ENCODE results near the gene HOOK2. TPM values are rescaled to one million over a fixed set of nuclear protein-coding genes. Genes with fewer than 3 reads are reported as not detected.
"Not testable (repeated sequence)": the region's sequence is repeated elsewhere in the genome, so short reads cannot be mapped to it uniquely, and the experiment has no call there.

HOOK2 gene
- total RNA-seq, 2 experiments from 2014 or later: 20.4 to 20.9 TPM

DNA sequence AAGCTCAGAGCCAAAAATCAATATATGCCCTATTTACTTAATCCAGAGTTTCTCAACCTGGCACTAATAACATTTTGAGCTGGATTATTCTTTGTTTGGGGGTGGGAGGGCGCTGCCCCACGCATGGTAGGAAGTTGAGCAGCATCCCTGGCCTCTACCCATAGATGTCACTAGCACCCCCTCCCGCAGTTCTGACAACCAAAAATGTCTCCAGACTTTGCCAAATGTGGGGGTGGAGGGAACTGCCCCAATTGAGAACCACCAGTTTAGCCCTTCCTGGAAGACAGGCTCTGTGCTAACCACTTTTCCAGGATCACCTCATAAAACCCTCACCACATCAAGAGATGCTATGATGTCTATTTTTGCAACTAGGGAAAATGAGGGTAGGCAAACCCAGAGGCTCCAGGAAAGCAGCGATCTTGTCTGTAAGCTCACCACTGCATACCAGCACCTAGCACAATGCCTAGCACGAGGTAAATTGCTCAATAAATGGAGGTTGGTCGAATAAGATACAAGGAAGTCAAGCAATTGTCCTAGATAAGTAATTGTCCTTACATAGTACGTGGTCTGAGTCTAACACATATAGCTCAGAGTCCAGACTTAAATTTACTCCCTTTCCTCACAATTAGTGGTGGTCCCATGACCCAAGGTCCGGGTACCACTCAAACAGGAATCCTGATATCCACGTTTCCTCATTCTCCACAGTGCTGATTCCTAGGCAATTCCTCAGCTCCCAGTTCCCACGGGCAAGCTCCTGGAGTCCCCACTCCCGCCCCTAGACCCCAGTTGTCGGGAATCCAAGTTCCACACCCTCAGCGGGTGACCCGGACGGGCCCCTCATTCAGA is 41.8 kb downstream of the HOOK2 start:
- H3K27me3 Mint-ChIP-seq: no peaks in the 10 kb centered on the region
- peak overlapping the region; percentile 92 for H3K4me3 Mint-ChIP-seq
- intact Hi-C loops (cut with DNase I, micrococcal nuclease): loop anchor here (1.0 to 5.0 kb wide), 12 partner anchors 10 to 746 kb away; partner anchors contain the start of genes TNPO2 (in 2 of the 2), DHPS (in 1 of the 2), FBXW9 (in 1 of the 2) and JUNB (in 1 of the 2)
- ATAC-seq (peak; percentile 13), DNase-seq (peak; percentile 82)
- ChIA-PET POLR2A (interaction anchor here (0.5 to 4.4 kb wide), 11 partner anchors 10 to 212 kb away, joined by 3 to 48 read pairs (median 4); partner anchors contain the start of genes DHPS, JUNB, MAN2B1 and RNASEH2A), CTCF (interaction anchor here (0.7 to 3.9 kb wide), 17 partner anchors 11 to 149 kb away, joined by 3 to 36 read pairs (median 4); partner anchors contain the start of genes FBXW9 and TNPO2)
- peaks cover 43% of the 10 kb centered on the region for H3K36me3 Mint-ChIP-seq (ENCODE audit: low read depth)
- H3K9me3 Mint-ChIP-seq (ENCODE audit: low read depth): no peaks in the 10 kb centered on the region
- peaks cover 43% of the 10 kb centered on the region for H3K4me1 Mint-ChIP-seq
- H3K27ac Mint-ChIP-seq: peak overlapping the region; percentile 95

DNA sequence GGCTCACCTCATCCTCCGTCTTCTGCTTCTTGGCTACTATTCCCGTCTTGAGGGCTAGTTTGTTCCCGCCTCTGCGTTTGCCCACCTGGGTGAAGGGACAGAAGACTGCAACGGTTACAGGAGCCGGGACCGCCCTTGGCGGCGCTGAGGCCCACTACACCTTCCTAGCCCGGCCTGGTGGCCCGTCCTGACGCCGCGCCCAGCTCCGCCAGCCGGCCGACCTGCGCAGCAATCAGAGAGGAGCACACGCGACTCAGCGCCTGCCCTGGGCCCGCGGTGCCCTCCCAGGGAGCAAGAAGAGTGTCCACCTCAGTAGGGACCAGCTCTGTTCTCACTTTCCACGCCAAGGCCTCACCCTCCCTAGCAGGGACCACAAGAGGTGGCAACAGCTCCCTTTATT is 44.0 kb downstream of the HOOK2 start:
- H3K9me3 Mint-ChIP-seq (ENCODE audit: low read depth): no peaks in the 10 kb centered on the region
- H3K4me1 Mint-ChIP-seq: peaks cover 33% of the 10 kb centered on the region
- H3K36me3 Mint-ChIP-seq (ENCODE audit: low read depth): peaks cover 55% of the 10 kb centered on the region
- H3K27me3 Mint-ChIP-seq: no peaks in the 10 kb centered on the region
- H3K4me3 Mint-ChIP-seq: no peak overlapping the region
- DNase-seq: no peak
- no peak overlapping the region for H3K27ac Mint-ChIP-seq
- ChIA-PET POLR2A (interaction anchor here (4.4 kb wide), 1 partner anchor 8 kb away, joined by 48 read pairs; the partner anchor contains the start of gene TNPO2), CTCF (interaction anchor here (0.6 to 3.3 kb wide), 4 partner anchors 8 to 91 kb away, joined by 3 to 16 read pairs (median 4); no protein-coding TSS in a partner anchor)
- intact Hi-C loops (cut with DNase I, micrococcal nuclease): loop anchor here (5.0 kb wide), 2 partner anchors 61 to 744 kb away; partner anchors contain the start of gene JUNB (in 1 of the 2)
- ATAC-seq: no peak

DNA sequence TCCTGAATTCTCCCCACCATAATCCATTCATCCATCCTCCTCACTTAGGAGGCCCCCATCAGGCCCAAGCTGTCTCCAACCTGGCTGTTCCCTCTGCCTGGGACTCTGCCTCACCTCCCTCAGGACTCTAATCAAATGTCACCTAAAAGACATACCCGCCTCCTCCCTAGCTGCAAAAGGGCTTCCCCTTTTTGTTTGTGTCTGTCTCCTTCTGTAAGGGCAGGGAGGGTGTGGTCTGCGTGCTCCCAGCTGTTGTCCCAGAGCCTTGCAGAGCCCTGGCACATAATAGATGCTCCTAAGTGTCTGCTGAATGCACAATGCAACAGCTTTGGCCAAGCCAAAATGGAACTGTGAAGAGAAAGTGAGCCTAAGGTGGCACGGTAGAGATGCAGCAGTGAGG is 45.3 kb downstream of the HOOK2 start:
- no peak for DNase-seq
- intact Hi-C loops (cut with DNase I, micrococcal nuclease): loop anchor here (5.0 kb wide), 2 partner anchors 62 to 743 kb away; partner anchors contain the start of gene JUNB (in 1 of the 2)
- Mint-ChIP-seq H3K27me3 (no peaks in the 10 kb centered on the region), H3K27ac (peak overlapping the region; percentile 34), H3K4me1 (peaks cover 32% of the 10 kb centered on the region), H3K9me3 (ENCODE audit: low read depth) (no peaks in the 10 kb centered on the region), H3K4me3 (no peak overlapping the region), H3K36me3 (ENCODE audit: low read depth) (peaks cover 56% of the 10 kb centered on the region)
- ChIA-PET CTCF (no interaction called here), POLR2A (no interaction called here)
- ATAC-seq: no peak

DNA sequence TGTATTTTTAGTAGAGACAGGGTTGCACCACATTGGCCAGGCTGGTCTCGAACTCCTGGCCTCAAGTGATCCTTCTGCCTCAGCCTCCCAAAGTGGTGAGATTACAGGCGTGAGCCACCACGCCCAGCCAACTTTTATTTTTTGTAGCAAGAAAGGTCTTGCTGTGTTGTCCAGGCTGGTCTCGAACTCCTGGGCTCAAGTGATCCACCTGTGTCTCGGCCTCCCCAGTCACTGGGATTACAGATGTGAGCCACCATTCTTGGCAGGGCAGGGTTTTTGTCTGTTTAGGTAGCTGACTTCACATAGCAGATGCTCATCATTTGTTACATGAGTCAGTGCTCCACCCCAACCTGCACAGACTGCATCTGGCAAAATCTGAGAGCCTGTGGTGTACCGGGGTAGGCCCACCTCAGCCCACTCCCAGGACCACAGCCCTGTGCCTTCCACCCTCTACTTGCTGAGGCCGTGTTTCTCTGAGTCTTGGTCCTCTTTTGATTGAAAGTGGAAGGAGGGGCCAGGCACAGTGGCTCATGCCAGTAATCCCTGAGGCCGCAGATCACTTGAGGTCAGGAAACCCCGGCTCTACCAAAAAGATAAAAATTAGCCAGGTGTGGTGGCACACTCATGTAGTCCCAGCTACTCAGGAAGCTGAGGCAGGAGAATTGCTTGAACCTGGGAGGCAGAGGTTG is 47.5 kb downstream of the HOOK2 start:
- H3K4me1 Mint-ChIP-seq: peaks cover 30% of the 10 kb centered on the region
- intact Hi-C loops (cut with DNase I, micrococcal nuclease): no loop called here
- CTCF ChIA-PET: interaction anchor here (1.2 kb wide), 1 partner anchor 10 kb away, joined by 3 read pairs; no protein-coding TSS in a partner anchor
- POLR2A ChIA-PET: interaction anchor here (0.6 to 0.7 kb wide), 2 partner anchors 43 to 163 kb away, joined by 4 to 6 read pairs; partner anchors contain the start of gene GCDH
- no peak overlapping the region for H3K27ac Mint-ChIP-seq
- H3K36me3 Mint-ChIP-seq (ENCODE audit: low read depth): peaks cover 48% of the 10 kb centered on the region
- no peaks in the 10 kb centered on the region for H3K27me3 Mint-ChIP-seq
- ATAC-seq (no peak), DNase-seq (no peak)
- no peak overlapping the region for H3K4me3 Mint-ChIP-seq
- no peaks in the 10 kb centered on the region for H3K9me3 Mint-ChIP-seq (ENCODE audit: low read depth)

DNA sequence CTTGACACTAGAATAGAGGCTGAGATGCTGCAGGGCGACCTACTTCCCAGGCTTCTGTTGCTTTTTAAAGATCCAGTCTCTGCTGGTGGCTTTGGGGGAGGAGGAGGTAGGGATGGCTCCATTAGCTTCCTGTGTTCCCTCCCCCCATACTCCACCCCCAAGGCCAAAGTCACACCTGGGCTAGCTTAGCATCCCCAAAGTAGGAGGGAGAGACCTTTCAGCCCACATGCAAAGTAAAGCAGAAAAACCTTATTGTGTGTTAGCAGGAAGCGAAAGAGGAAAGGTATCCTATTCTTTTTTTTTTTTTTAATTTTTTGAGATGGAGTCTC is 48.4 kb downstream of the HOOK2 start:
- CTCF ChIA-PET: interaction anchor here (0.6 to 1.2 kb wide), 2 partner anchors 9 to 35 kb away, joined by 3 read pairs; no protein-coding TSS in a partner anchor
- intact Hi-C loops (cut with DNase I, micrococcal nuclease): no loop called here
- Mint-ChIP-seq H3K27me3 (no peaks in the 10 kb centered on the region), H3K9me3 (ENCODE audit: low read depth) (no peaks in the 10 kb centered on the region), H3K4me1 (peaks cover 22% of the 10 kb centered on the region), H3K27ac (no peak overlapping the region), H3K36me3 (ENCODE audit: low read depth) (peaks cover 47% of the 10 kb centered on the region), H3K4me3 (no peak overlapping the region)
- DNase-seq: no peak
- no peak for ATAC-seq
- POLR2A ChIA-PET: no interaction called here

DNA sequence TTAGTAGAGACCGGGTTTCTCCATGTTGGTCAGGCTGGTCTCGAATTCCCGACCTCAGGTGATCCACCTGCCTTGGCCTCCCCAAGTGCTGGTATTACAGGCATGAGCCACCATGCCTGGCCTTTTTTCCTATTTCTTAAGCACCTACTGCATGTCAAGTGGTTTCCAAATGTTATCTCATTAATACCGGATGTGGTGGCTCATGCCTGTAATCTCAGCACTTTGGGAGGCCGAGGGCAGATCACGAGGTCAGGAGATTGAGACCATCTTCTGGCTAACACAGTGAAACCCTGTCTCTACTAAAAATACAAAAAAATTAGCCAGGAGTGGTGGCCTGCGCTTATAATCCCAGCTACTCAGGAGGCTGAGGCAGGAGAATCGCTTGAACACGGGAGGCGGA is 49.7 kb downstream of the HOOK2 start:
- intact Hi-C loops (cut with DNase I, micrococcal nuclease); POLR2A ChIA-PET; CTCF ChIA-PET; H3K9me3 Mint-ChIP-seq (ENCODE audit: low read depth); H3K27ac Mint-ChIP-seq; H3K4me3 Mint-ChIP-seq; ATAC-seq; H3K27me3 Mint-ChIP-seq; DNase-seq: not testable (repeated sequence)
- Mint-ChIP-seq H3K36me3 (ENCODE audit: low read depth) (peaks cover 54% of the 10 kb centered on the region), H3K4me1 (peaks cover 23% of the 10 kb centered on the region)

DNA sequence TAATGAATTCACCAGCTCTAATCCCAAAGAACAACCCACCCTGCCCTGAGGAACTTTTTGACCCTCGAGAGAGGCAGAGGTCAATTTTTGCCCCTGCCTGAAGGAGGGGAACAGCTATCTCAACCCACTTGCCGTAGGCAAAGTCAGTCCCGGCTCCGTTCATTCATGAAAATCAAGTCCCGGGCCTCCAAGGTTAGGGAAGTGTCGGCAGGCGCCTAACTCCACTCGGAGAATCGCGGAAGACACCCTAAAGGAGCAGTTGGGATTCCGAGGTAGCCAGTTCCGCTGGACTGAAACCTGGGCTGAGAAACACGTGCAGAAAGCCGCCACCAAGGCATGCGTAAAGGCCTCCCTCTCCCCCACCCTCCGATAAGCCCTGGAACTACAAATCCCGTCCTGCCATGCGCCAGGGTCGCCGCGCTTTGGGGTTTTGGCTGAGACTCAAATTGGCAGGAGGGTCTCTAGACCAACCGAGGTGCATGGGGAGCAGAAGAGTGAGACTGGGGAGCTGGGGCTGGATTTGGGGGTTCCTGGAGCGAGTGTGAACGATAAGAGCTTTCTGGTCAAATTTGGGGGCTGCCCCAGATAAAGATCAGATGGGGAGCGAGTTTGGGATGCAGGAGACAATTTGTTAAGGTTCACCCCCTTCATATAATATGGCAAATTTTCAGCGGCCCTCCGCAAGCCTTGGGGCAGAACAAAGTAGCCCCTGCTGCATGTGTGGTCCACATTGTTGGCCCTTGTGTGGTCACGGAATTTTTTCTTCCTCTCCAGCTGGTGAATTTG is 51.5 kb downstream of the HOOK2 start, which contains the start of gene TNPO2:
Gene TNPO2 (minus strand): TSS at position 292 of the 786 bp plus-strand sequence. CDS start 2,955 bp downstream, outside the sequence.
- intact Hi-C loops (cut with DNase I, micrococcal nuclease): loop anchor here (1.0 to 5.0 kb wide), 4 partner anchors 9 to 223 kb away; partner anchors contain the start of genes CALR (in 1 of the 2), RAD23A (in 1 of the 2) and TRIR (in 1 of the 2)
- DNase-seq (peak; percentile 85), ATAC-seq (peak; percentile 63)
- H3K9me3 Mint-ChIP-seq (ENCODE audit: low read depth): no peaks in the 10 kb centered on the region
- H3K27ac Mint-ChIP-seq: peak within 1 kb of the TSS; percentile 90
- CTCF ChIA-PET: interaction anchor here (0.6 to 4.5 kb wide), 16 partner anchors 8 to 178 kb away, joined by 3 to 36 read pairs (median 5); partner anchors contain the start of gene TRIR
- peaks cover 29% of the 10 kb centered on the region for H3K4me1 Mint-ChIP-seq
- H3K36me3 Mint-ChIP-seq (ENCODE audit: low read depth): peaks cover 51% of the 10 kb centered on the region
- peak within 1 kb of the TSS; percentile 99 for H3K4me3 Mint-ChIP-seq
- H3K27me3 Mint-ChIP-seq: no peaks in the 10 kb centered on the region
- POLR2A ChIA-PET: interaction anchor here (0.5 to 3.5 kb wide), 7 partner anchors 9 to 1224 kb away, joined by 3 to 48 read pairs (median 4); partner anchors contain the start of genes FBXW9, JUNB and TRIR

DNA sequence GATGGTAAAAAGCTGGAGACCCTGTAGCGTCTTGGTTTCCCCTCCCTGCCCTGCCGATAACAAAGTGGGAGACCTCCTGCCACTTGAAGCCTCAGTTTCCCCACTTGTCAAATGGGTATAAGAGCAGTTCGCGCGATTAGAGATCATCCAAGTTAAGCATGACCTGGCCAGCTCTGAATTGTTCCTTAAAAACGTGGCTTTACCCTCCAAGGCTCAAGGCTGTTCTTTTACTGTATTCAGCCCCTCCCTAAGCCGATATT is 52.0 kb downstream of the HOOK2 start:
- H3K27me3 Mint-ChIP-seq: no peaks in the 10 kb centered on the region

DNA sequence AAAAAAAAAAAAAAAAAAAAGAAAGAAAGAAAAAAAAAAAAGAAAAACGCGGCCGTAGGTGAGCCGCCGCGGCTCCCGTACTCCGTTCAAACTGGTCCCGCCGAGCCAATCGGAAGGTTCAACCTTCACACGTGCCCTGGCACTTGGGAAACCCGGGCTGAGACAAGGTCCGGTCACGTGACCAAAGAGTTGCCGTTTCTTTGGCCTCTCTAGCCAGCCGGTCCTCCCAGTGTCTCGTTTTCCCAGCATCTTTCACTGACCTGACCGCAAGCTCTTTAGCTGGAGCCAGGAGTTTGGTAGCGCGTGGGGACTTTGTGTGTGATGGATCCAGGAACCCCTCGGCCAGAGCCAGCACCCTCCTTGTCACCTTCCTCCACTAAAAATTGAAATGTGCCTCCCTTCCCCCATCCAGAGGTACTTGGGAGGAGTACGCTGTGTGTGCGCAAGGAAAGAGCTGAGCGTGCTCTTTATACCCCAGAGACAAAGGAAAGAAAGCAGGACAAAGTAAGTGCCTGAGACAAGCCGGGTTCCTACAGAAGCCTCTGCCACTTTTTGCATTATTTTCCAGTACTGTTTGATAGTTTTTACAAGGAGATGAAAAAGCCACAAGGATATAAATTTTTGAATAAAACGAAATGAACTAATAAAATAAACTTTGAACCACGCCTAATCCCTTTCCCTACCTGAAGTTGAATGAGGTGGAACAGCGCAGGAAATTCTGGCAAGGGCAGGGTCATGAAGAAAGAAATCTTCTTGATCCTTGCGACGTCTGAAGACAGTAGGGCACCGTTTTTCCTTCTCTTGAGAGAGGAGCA is 52.6 kb downstream of the HOOK2 start:
- peak; percentile 84 for ATAC-seq
- Mint-ChIP-seq H3K9me3 (ENCODE audit: low read depth) (no peaks in the 10 kb centered on the region), H3K36me3 (ENCODE audit: low read depth) (peaks cover 47% of the 10 kb centered on the region), H3K27ac (peak overlapping the region; percentile 90), H3K27me3 (no peaks in the 10 kb centered on the region), H3K4me1 (peaks cover 35% of the 10 kb centered on the region), H3K4me3 (peak overlapping the region; percentile 99)
- intact Hi-C loops (cut with DNase I, micrococcal nuclease): loop anchor here (1.0 to 5.0 kb wide), 10 partner anchors 11 to 225 kb away; partner anchors contain the start of genes DHPS (in 2 of the 2), CALR (in 1 of the 2), FBXW9 (in 1 of the 2) and HOOK2 (in 1 of the 2)
- ChIA-PET POLR2A (interaction anchor here (0.5 to 3.5 kb wide), 10 partner anchors 9 to 414 kb away, joined by 3 to 48 read pairs (median 4); partner anchors contain the start of genes GET3, JUNB and TRIR), CTCF (interaction anchor here (0.8 to 4.5 kb wide), 10 partner anchors 9 to 124 kb away, joined by 3 to 36 read pairs (median 6); partner anchors contain the start of gene TRIR)
- peak; percentile 97 for DNase-seq

More for the DNA sequence above, 52.0 kb downstream of the HOOK2 start:
- Mint-ChIP-seq H3K27ac (peak overlapping the region; percentile 90), H3K4me3 (peak overlapping the region; percentile 99), H3K4me1 (peaks cover 34% of the 10 kb centered on the region), H3K36me3 (ENCODE audit: low read depth) (peaks cover 51% of the 10 kb centered on the region), H3K9me3 (ENCODE audit: low read depth) (no peaks in the 10 kb centered on the region)
- intact Hi-C loops (cut with DNase I, micrococcal nuclease): loop anchor here (1.0 to 5.0 kb wide), 4 partner anchors 10 to 224 kb away; partner anchors contain the start of genes CALR (in 1 of the 2), RAD23A (in 1 of the 2) and TRIR (in 1 of the 2)
- POLR2A ChIA-PET: interaction anchor here (0.5 to 3.5 kb wide), 8 partner anchors 9 to 70 kb away, joined by 3 to 48 read pairs (median 4); partner anchors contain the start of genes FBXW9, GET3, JUNB and TRIR
- DNase-seq (no peak), ATAC-seq (no peak)
- CTCF ChIA-PET: interaction anchor here (0.8 to 4.5 kb wide), 11 partner anchors 8 to 177 kb away, joined by 3 to 36 read pairs (median 6); partner anchors contain the start of gene TRIR
